Fibroblast of pulmonary artery (primary cell): Measurements from ENCODE around the gene ETV7.

Experiments used
- DNase-seq: peaks from one replicate; pipeline ENCODE4 v3.0.0-alpha.2; 2010; ENCODE audit warnings: low read depth
- H3K4me3 ChIP-seq: replicated peaks from 2 replicates; pipeline ENCODE4 v1.5.1; 2011; ENCODE audit warnings: low read depth, mild to moderate bottlenecking, control low read depth, low read length, moderate library complexity
- TF ChIP-seq, protein P1 (sequence below): IDR thresholded peaks from 2 replicates; pipeline ENCODE4 v1.5.1; 2011; ENCODE audit warnings: mild to moderate bottlenecking, control low read depth, low read length, inconsistent platforms; ENCODE audit errors: missing control alignments

Gene ETV7

DNA sequence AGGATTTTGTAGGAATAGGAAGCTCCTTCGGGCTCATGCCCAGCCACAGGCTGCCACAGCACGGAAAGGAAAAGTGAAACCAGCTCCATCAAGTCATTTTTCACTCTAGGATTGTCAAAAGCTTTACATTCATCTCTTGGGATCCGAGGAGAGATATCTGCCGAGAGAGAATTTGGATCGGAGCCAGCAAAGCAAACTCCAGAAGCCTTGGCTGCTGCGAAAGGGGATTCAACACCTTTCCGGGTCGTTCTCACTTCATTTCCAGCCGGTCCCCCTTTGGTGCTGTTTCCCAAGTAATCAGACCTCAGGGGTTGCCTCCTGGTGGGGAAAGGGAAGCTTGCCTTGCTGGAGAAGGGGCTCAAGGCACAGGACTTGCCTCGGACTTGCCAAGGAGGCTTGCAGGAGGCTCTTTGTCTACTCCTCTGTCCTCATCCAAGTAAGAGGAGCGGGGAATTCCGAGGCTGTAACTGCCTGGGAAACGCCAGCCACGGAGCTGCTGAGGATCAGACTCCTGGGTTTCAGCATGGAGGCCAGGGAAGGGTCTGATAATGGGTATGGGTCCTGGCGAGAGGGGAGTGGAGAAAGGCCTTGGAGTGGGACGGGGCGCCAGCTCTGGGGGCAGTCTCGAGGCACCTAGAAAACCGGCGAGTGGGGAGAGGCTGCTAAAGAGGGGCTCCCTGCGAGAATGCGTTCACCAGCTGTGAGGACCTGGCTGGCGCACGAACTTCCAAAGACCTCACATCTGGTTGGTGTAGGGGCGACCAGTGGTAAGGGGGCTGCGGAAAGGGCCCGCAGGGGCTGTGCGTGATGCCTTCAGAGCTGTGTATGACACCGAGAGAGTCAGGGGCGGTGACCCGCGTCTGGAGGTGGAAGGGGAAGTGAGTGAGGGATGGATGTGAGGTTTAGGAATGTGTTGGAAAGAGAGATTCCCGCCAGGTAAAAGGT lies 702 bp downstream of the ETV7 start:
- peak overlapping the region; percentile 58 for H3K4me3 ChIP-seq
- TF ChIP-seq, protein P1, sequence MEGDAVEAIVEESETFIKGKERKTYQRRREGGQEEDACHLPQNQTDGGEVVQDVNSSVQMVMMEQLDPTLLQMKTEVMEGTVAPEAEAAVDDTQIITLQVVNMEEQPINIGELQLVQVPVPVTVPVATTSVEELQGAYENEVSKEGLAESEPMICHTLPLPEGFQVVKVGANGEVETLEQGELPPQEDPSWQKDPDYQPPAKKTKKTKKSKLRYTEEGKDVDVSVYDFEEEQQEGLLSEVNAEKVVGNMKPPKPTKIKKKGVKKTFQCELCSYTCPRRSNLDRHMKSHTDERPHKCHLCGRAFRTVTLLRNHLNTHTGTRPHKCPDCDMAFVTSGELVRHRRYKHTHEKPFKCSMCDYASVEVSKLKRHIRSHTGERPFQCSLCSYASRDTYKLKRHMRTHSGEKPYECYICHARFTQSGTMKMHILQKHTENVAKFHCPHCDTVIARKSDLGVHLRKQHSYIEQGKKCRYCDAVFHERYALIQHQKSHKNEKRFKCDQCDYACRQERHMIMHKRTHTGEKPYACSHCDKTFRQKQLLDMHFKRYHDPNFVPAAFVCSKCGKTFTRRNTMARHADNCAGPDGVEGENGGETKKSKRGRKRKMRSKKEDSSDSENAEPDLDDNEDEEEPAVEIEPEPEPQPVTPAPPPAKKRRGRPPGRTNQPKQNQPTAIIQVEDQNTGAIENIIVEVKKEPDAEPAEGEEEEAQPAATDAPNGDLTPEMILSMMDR = peak; percentile 22
- DNase-seq = peak; percentile 70

DNA sequence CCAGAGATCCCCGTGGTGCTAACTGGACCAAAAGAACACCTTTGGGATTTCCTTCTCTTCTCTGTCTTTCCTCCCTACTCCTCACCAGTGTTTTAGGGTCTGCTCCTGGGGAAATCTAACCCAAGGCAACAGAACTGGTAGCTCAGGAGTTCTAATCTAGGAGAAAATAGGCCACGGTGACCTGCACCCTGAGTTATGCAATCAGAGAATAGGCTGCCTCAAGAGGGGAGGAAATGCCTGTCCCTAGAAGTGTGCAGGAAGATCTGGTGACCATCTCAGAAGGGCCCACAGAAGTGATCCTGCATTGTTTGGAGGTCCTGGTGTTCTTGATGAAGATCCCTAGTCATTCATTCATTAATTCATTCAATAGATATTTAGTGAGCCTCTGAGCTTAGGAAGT lies 3.4 kb downstream of the ETV7 start:
- no peak overlapping the region for H3K4me3 ChIP-seq
- TF ChIP-seq, protein P1 = no peak
- DNase-seq = no peak

DNA sequence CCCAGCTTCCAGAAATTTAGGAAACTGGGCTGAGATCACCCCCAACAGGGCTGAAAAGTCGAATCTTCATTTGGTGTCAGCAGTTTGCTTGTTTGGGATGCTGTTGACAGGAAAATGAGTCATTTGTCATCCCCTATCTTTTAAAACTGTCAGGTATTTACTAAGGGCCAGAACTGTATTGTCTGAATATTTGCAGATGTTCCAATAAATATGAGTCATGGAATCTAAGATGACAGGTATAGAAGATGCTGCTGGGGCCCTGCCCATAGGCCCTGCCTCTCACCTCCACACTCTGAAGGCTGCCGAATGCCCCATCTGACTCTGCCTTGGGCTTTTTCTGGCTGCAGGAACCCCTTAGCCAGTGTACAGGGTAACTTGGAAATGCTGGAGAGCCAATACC lies 3.9 kb downstream of the ETV7 start:
- DNase-seq = peak; percentile 16
- TF ChIP-seq, protein P1 = no peak
- H3K4me3 ChIP-seq = no peak overlapping the region

DNA sequence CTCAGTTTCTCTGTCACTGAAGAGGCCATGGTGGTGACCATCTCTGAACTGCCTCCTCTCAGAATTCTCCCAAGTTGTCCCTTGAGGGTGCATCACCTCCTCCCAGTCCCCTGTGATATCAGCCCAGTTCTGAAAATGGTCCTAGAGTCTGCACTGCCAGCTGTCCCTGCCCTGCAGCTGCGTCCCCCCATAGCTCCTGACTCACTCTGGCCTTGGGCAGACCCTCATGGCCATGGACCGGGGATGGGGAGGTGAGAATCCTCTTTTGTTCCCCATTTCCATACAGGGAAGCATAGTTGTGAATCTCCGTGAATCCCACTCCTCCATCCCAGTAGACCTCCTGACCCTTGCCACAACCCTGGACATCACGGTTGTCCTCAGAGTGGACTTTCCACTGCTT lies 4.5 kb downstream of the ETV7 start:
- no peak overlapping the region for H3K4me3 ChIP-seq
- DNase-seq = no peak
- TF ChIP-seq, protein P1 = no peak

DNA sequence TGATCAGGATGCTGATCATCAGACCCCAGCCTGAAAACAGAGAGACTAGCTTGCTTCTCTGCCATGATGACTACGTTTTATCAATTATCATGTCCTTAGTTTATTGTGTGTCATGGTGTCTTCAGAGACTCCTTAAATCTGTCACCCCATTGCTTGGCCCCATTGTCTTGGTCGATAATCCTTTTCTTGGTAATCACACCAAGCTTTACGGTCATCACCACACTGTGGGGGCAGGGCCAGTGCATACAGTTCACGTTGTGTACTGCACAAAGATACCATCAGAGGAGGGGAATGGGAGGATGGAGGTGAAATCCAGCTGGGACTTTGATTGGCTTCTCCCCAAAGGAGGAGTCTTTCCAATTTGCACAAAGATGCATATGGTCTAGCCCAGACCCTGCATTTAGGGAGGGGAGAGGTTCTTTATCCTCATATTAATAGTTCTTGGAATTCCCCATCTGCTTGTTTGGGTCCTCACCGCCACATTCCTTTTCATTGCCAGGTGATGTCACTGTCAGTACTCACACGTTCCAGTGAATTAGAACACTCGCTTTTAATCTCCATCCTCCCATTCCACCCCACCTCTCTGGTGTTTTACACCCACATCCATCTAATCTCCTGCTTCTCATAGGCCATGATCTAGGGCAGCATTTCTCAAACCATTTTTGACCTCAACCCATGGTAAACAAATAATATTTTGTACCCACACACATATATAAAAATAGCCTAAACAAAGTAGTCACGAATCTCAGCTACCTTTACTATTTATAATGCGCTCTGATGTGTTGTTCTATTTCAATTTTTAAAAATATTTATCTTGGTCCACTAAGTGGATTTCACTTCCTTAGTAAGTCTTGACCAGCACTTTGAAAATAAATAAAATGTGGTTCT lies 5.7 kb downstream of the ETV7 start:
- H3K4me3 ChIP-seq = no peak overlapping the region
- no peak for DNase-seq
- TF ChIP-seq, protein P1 = no peak

DNA sequence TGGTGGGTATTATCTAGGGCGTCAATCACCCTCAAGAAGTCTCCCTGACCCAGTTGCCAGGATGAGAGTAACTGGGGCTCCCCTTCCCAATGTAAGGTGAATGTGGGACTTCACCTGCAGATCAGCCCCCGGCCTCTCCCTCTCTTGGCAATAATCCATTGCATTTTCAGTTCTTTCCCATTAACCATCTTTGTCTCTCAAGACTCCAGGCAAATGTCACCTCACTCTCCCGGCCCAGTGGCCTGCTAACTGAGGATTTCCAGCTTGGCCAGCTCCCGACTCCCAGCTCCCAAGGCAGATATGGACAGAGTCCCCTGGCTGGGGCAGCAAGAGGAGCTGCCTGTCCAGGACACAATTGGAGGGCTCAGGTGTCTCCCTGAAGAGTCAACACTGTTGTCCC lies 7.3 kb downstream of the ETV7 start:
- TF ChIP-seq, protein P1 = no peak
- no peak for DNase-seq
- no peak overlapping the region for H3K4me3 ChIP-seq
